GM10266 (cell line): Measurements from ENCODE around the gene EYA2.

Source experiments
- DNase-seq: peaks from one replicate; pipeline ENCODE4 v3.0.0; 2012; ENCODE audit errors: extremely low spot score
- CTCF ChIP-seq: IDR thresholded peaks from 2 replicates; pipeline ENCODE4 v1.5.1; 2012; ENCODE audit warnings: mild to moderate bottlenecking, low read depth; ENCODE audit not compliant: control insufficient read depth, insufficient read depth; ENCODE audit errors: missing control alignments

The EYA2 gene

GRCh38 chr20:47057661-47058060, 163.0 kb downstream of the EYA2 start:
- TF ChIP-seq CTCF = no peak
- no peak for DNase-seq

GRCh38 chr20:47058236-47058635, 163.6 kb downstream of the EYA2 start:
- DNase-seq = no peak
- no peak for TF ChIP-seq CTCF

- no peak for DNase-seq
- TF ChIP-seq CTCF = no peak
These were observed 164.9 kb downstream of the EYA2 start for GRCh38 chr20:47059536-47059935.

- DNase-seq = no peak
- TF ChIP-seq CTCF = no peak
These were observed 166.9 kb downstream of the EYA2 start for GRCh38 chr20:47061549-47061948.

- TF ChIP-seq CTCF = no peak
- no peak for DNase-seq
These were observed 167.7 kb downstream of the EYA2 start for GRCh38 chr20:47062226-47062890.

GRCh38 chr20:47063407-47063806, 168.8 kb downstream of the EYA2 start:
- no peak for TF ChIP-seq CTCF
- DNase-seq = no peak

- TF ChIP-seq CTCF = no peak
These were observed 169.2 kb downstream of the EYA2 start for GRCh38 chr20:47063808-47064207.

More at GRCh38 chr20:47063808-47064207, 169.2 kb downstream of the EYA2 start:
- DNase-seq = no peak
